ENCODE results near the gene LYSMD1. TPM values are rescaled to one million over a fixed set of nuclear protein-coding genes. Genes with fewer than 3 reads are reported as not detected.

Gene LYSMD1
- total RNA-seq, 2 experiments from 2014 or later = 3.7 to 6.2 TPM

DNA sequence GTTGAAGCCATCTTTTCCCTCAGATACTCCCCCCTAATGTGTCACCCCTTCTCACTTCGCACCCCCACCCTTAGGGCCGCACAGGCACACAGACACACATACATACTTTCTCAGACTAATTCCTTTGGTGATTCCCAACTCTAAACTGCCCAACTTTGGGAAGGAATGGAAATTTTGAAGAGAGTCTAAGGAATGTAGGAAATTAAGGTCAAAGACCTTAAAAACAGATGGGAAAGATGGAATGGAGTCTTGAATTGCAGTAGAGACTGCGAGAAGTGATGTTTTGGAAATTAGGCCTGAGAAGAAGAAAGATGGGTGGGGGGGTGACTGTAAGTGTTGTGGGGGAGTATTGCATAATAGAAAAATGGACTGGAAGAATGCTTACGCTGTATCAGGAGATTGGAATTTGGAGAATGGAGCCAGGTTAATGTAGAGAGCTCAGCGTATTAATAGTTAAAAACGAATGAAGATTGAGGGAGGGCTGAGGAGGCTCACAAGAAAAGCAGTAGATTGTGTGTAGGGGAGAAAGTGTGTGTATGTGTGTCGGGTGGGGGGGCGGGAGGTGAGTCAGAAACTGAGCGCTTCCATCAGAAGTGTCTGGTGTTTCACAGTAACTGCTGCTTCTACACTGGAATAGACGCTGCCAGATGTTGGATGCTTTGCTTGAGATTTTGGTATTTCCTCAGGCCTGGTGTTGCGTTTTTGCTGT lies 34.3 kb upstream of the LYSMD1 start:
- Histone ChIP-seq H3K4me2 (ENCODE audit: low read length) (peak overlapping the region; percentile 100), H2AFZ (ENCODE audit: low read length) (no peak overlapping the region), H3K36me3 (ENCODE audit: insufficient read depth, low read length) (peaks cover 45% of the 10 kb centered on the region), H4K20me1 (ENCODE audit: insufficient read depth, low read length) (peaks cover 12% of the 10 kb centered on the region), H3K27ac (ENCODE audit: low read depth, low read length, poor library complexity, severe bottlenecking) (no peak overlapping the region), H3K79me2 (ENCODE audit: insufficient read depth, low read depth, low read length) (peaks cover 65% of the 10 kb centered on the region), H3K9me2 (ENCODE audit: insufficient read depth, low read length) (no peaks in the 10 kb centered on the region), H3K9me3 (ENCODE audit: low read length) (no peaks in the 10 kb centered on the region), H3K4me3 (ENCODE audit: low read depth, low read length, poor library complexity, severe bottlenecking) (peak overlapping the region; percentile 98), H3K4me1 (ENCODE audit: insufficient read depth, low read length, poor library complexity, severe bottlenecking) (peaks cover 35% of the 10 kb centered on the region)
- BruUV-seq (replicated peaks) = no TSS peak
- peak; percentile 18 for DNase-seq (ENCODE audit: low spot score)
- TF ChIP-seq, protein P1, sequence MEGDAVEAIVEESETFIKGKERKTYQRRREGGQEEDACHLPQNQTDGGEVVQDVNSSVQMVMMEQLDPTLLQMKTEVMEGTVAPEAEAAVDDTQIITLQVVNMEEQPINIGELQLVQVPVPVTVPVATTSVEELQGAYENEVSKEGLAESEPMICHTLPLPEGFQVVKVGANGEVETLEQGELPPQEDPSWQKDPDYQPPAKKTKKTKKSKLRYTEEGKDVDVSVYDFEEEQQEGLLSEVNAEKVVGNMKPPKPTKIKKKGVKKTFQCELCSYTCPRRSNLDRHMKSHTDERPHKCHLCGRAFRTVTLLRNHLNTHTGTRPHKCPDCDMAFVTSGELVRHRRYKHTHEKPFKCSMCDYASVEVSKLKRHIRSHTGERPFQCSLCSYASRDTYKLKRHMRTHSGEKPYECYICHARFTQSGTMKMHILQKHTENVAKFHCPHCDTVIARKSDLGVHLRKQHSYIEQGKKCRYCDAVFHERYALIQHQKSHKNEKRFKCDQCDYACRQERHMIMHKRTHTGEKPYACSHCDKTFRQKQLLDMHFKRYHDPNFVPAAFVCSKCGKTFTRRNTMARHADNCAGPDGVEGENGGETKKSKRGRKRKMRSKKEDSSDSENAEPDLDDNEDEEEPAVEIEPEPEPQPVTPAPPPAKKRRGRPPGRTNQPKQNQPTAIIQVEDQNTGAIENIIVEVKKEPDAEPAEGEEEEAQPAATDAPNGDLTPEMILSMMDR (conservative IDR thresholded peaks at IDR 0.05; ENCODE audit: low read length) = no peak
- TF ChIP-seq EZH2phosphoT487 (IDR thresholded peaks at IDR 0.05; ENCODE audit: borderline replicate concordance, low read depth, low read length) = no peak
- intact Hi-C loops (cut with micrococcal nuclease; ENCODE audit: unreplicated experiment) = loop anchor here (5.0 kb wide), 1 partner anchor 147 kb away; the partner anchor contains the start of gene RFX5
- POLR2A ChIA-PET = interaction anchor here (1.1 to 1.6 kb wide), 2 partner anchors 11 to 13 kb away, joined by 3 to 11 read pairs; partner anchors contain the start of gene VPS72
- CTCF ChIA-PET (ENCODE audit: unreplicated experiment) = no interaction called here

DNA sequence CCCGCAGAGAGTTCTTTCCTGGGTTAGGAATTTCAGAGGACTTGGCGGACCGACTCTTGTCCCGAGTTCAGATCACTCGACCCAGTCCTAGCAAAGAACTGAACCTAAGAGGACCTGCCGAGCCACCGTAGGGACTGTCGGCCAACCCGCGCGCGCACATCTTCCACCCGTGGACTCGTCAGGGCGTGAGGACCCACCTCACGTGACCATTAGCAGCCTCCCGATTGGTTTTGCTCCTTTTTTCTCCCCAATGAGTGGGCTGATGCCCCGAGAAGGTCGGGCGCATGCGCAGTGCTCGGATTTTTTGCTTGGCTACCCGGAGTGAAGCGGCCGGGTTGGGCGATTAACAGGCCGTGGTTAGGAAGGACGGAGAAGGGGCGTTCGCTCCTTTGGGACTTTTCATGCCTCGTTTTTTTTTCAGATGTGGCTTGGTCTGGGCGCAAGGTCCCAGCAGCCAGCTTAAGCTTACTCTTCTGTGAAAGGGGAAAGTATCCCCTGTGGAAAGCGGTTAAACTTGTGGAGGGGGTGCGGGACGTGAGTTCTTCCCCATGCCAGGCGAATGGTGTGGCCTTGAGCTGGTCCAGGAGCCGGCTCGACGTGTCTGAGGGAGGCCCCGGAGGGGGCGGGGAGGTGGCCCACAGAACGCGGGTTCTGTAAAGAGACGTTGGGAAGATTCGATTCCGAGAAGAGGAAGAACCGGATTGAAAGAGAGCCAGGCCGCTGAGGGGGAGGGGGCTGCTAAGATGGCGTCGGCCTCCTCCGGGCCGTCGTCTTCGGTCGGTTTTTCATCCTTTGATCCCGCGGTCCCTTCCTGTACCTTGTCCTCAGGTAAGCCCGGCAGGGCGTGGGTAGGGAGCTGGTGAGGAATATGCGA lies 32.8 kb upstream of the LYSMD1 start, which contains the start of gene PIP5K1A:
Gene PIP5K1A, plus strand, starts transcription at position 299 of the 874 bp plus-strand sequence. Its CDS starts 445 bp downstream, at position 744.
- peak; percentile 99 for DNase-seq (ENCODE audit: low spot score)
- Histone ChIP-seq H3K4me2 (ENCODE audit: low read length) (peak within 1 kb of the TSS; percentile 100), H3K36me3 (ENCODE audit: insufficient read depth, low read length) (peaks cover 31% of the 10 kb centered on the region), H3K9me2 (ENCODE audit: insufficient read depth, low read length) (no peaks in the 10 kb centered on the region), H4K20me1 (ENCODE audit: insufficient read depth, low read length) (peaks cover 6% of the 10 kb centered on the region; the same call in 1 of the 2 replicates), H3K9me3 (ENCODE audit: low read length) (no peaks in the 10 kb centered on the region), H3K4me3 (ENCODE audit: low read depth, low read length, poor library complexity, severe bottlenecking) (peak within 1 kb of the TSS; percentile 98), H2AFZ (ENCODE audit: low read length) (peak within 1 kb of the TSS; percentile 93), H3K79me2 (ENCODE audit: insufficient read depth, low read depth, low read length) (peaks cover 49% of the 10 kb centered on the region), H3K4me1 (ENCODE audit: insufficient read depth, low read length, poor library complexity, severe bottlenecking) (peaks cover 35% of the 10 kb centered on the region), H3K27ac (ENCODE audit: low read depth, low read length, poor library complexity, severe bottlenecking) (peak within 1 kb of the TSS; percentile 66)
- ChIA-PET POLR2A (interaction anchor here (0.7 to 1.6 kb wide), 7 partner anchors 9 to 128 kb away, joined by 3 to 11 read pairs (median 3); partner anchors contain the start of gene VPS72), CTCF (ENCODE audit: unreplicated experiment) (no interaction called here)
- intact Hi-C loops (cut with micrococcal nuclease; ENCODE audit: unreplicated experiment) = loop anchor here (1.0 to 5.0 kb wide), 2 partner anchors 84 to 149 kb away; partner anchors contain the start of genes RFX5 and ZNF687
- no peak for TF ChIP-seq EZH2phosphoT487 (IDR thresholded peaks at IDR 0.05; ENCODE audit: borderline replicate concordance, low read depth, low read length)
- TF ChIP-seq, protein P1 (conservative IDR thresholded peaks at IDR 0.05; ENCODE audit: low read length) = no peak
- BruUV-seq (replicated peaks) = TSS peak; percentile 70
